Upper lobe of right lung (tissue), 1 donor: ENCODE results near the gene NUTF2. TPM values are rescaled to one million over a fixed set of nuclear protein-coding genes. Genes with fewer than 3 reads are reported as not detected.

Experiments
- ATAC-seq: fragments of 200-7000 bp; cut with Tn5 transposase; one replicate; pipeline ENCODE4 v1.9.1; 2020; ENCODE audit warnings: mild to moderate bottlenecking, moderate library complexity
- DNase-seq: peaks from one replicate; pipeline ENCODE4 v3.0.0-alpha.2; 2020
- H3K27ac ChIP-seq: fragments of 200-600 bp; one replicate; pipeline ENCODE4 v1.8.0; 2022
- H3K27me3 ChIP-seq: fragments of 200-600 bp; one replicate; pipeline ENCODE4 v1.8.0; 2022; ENCODE audit warnings: mild to moderate bottlenecking
- H3K36me3 ChIP-seq: fragments of 200-600 bp; one replicate; pipeline ENCODE4 v1.8.0; 2022
- H3K4me1 ChIP-seq: fragments of 200-600 bp; one replicate; pipeline ENCODE4 v1.8.0; 2022
- H3K4me3 ChIP-seq: fragments of 200-600 bp; one replicate; pipeline ENCODE4 v1.8.0; 2022; ENCODE audit warnings: mild to moderate bottlenecking
- H3K9me3 ChIP-seq: fragments of 200-600 bp; one replicate; pipeline ENCODE4 v1.8.0; 2022
- CTCF ChIP-seq: fragments of 200-600 bp; IDR thresholded peaks from one replicate; pipeline ENCODE4 v1.8.0; 2022; ENCODE audit warnings: antibody characterized with exemption
- intact Hi-C: fragments of 100-400 bp; cut with DNase I; formaldehyde crosslinking; loops from one replicate; pipeline ENCODE4 v1.11.0; 2022
- total RNA-seq: library from RNA; stranded (reverse); fragmentation: NEBNext Ultra II Directional; extraction: Animal tissue kit (Norgen Biotek cat#: 25700); gene quantifications from one replicate; pipeline ENCODE4 v1.2.1, GENCODE V29; 2021
- donor health status: DM: no; HTN: yes; CAD: no; lungs with severe emphysema.

NUTF2 gene
- total RNA-seq, 1 donor from 2014 or later = 55.0 TPM

GRCh38 chr16:67915831-67916723, 69.3 kb downstream of the NUTF2 start:
- peaks cover 5% of the 10 kb centered on the region for H3K36me3 ChIP-seq
- intact Hi-C loops = no loop called here
- H3K27me3 ChIP-seq = no peaks in the 10 kb centered on the region
- ATAC-seq (peak; percentile 22), DNase-seq (no peak)
- peaks cover 25% of the 10 kb centered on the region for H3K4me1 ChIP-seq
- H3K27ac ChIP-seq = no peak overlapping the region
- TF ChIP-seq CTCF = no peak
- H3K9me3 ChIP-seq = no peaks in the 10 kb centered on the region
- no peak overlapping the region for H3K4me3 ChIP-seq

GRCh38 chr16:67917140-67917851, 70.6 kb downstream of the NUTF2 start:
- no peaks in the 10 kb centered on the region for H3K9me3 ChIP-seq
- no peaks in the 10 kb centered on the region for H3K36me3 ChIP-seq
- DNase-seq (no peak), ATAC-seq (peak; percentile 40)
- no peak overlapping the region for H3K4me3 ChIP-seq
- H3K27ac ChIP-seq = no peak overlapping the region
- TF ChIP-seq CTCF = no peak
- no peaks in the 10 kb centered on the region for H3K27me3 ChIP-seq
- peaks cover 25% of the 10 kb centered on the region for H3K4me1 ChIP-seq
- intact Hi-C loops = no loop called here

GRCh38 chr16:67917852-67918236, 71.1 kb downstream of the NUTF2 start:
- DNase-seq (no peak), ATAC-seq (peak; percentile 58)
- intact Hi-C loops = no loop called here
- H3K27me3 ChIP-seq = no peaks in the 10 kb centered on the region
- TF ChIP-seq CTCF = no peak
- no peaks in the 10 kb centered on the region for H3K36me3 ChIP-seq
- H3K27ac ChIP-seq = no peak overlapping the region
- peaks cover 25% of the 10 kb centered on the region for H3K4me1 ChIP-seq
- no peaks in the 10 kb centered on the region for H3K9me3 ChIP-seq
- H3K4me3 ChIP-seq = no peak overlapping the region

- intact Hi-C loops = loop anchor here (10.0 kb wide), 2 partner anchors 95 to 245 kb away; no protein-coding TSS in a partner anchor
- no peaks in the 10 kb centered on the region for H3K27me3 ChIP-seq
- TF ChIP-seq CTCF = no peak
Observed at GRCh38 chr16:67919622-67920221, 73.0 kb downstream of the NUTF2 start.

More at GRCh38 chr16:67919622-67920221, 73.0 kb downstream of the NUTF2 start:
- Histone ChIP-seq H3K4me3 (no peak overlapping the region), H3K4me1 (peaks cover 25% of the 10 kb centered on the region), H3K36me3 (no peaks in the 10 kb centered on the region), H3K9me3 (no peaks in the 10 kb centered on the region), H3K27ac (no peak overlapping the region)
- no peak for DNase-seq
- ATAC-seq = no peak

Other genes starting within 250 kb of the NUTF2 start
- gene CARMIL2, start 201.8 kb upstream of the NUTF2 start, total RNA-seq = 6.3 TPM
- 14.3 TPM for gene ACD, start 186.7 kb upstream of the NUTF2 start, total RNA-seq
- gene PARD6A, start 186.0 kb upstream of the NUTF2 start, total RNA-seq = 4.7 TPM
- gene ENKD1, start 180.2 kb upstream of the NUTF2 start, total RNA-seq = 14.5 TPM
- 3.8 TPM for gene C16orf86, start 180.1 kb upstream of the NUTF2 start, total RNA-seq
- 18.2 TPM for gene GFOD2, start 127.6 kb upstream of the NUTF2 start, total RNA-seq
- 19.2 TPM for gene RANBP10, start 40.4 kb upstream of the NUTF2 start, total RNA-seq
- 0.55 TPM for gene TSNAXIP1, start 40.0 kb upstream of the NUTF2 start, total RNA-seq
- gene THAP11, start 4.6 kb upstream of the NUTF2 start, total RNA-seq = 25.1 TPM
- gene CENPT, start 760 bp downstream of the NUTF2 start, total RNA-seq = 30.0 TPM
- gene EDC4, start 26.1 kb downstream of the NUTF2 start, total RNA-seq = 48.8 TPM
- 0.69 TPM for gene NRN1L, start 38.0 kb downstream of the NUTF2 start, total RNA-seq
- 29.7 TPM for gene PSKH1, start 46.3 kb downstream of the NUTF2 start, total RNA-seq
- gene CTRL, start 84.9 kb downstream of the NUTF2 start, total RNA-seq = 0.96 TPM
- 71.6 TPM for gene PSMB10, start 89.9 kb downstream of the NUTF2 start, total RNA-seq
- 40.2 TPM for gene LCAT, start 97.2 kb downstream of the NUTF2 start, total RNA-seq
- 102 TPM for gene SLC12A4, start 121.7 kb downstream of the NUTF2 start, total RNA-seq
- not detected for gene DPEP3, start 133.6 kb downstream of the NUTF2 start, total RNA-seq
- 16.4 TPM for gene DPEP2, start 152.6 kb downstream of the NUTF2 start, total RNA-seq
- not detected for gene DPEP2NB, start 169.0 kb downstream of the NUTF2 start, total RNA-seq
- 9.9 TPM for gene DDX28, start 176.3 kb downstream of the NUTF2 start, total RNA-seq
- 11.2 TPM for gene DUS2, start 176.4 kb downstream of the NUTF2 start, total RNA-seq
- 74.5 TPM for gene NFATC3, start 238.4 kb downstream of the NUTF2 start, total RNA-seq